ENCODE results near the gene COMMD2.

- no peak for TF ChIP-seq CTCF (IDR thresholded peaks at IDR 0.05; ENCODE audit: low read depth, low read length, poor library complexity, severe bottlenecking)
- TF ChIP-seq EZH2phosphoT487 (IDR thresholded peaks at IDR 0.05; ENCODE audit: borderline replicate concordance, low read length) = no peak
Measured at GRCh38 chr3:149772861-149773260, 20.6 kb upstream of the COMMD2 start.

All from DOHH2 (cell line).